NCI-H2227 (cell line): Measurements from ENCODE around the gene ACOX2.
A peak's percentile ranks its signal among the peaks of the same experiment; 100 is the strongest.

ENCODE experiments used
- DNase-seq: peaks from one replicate; lab custom pipeline; 2025; ENCODE audit not compliant: unreplicated experiment; lab: John Stamatoyannopoulos, UW

Gene ACOX2

DNA sequence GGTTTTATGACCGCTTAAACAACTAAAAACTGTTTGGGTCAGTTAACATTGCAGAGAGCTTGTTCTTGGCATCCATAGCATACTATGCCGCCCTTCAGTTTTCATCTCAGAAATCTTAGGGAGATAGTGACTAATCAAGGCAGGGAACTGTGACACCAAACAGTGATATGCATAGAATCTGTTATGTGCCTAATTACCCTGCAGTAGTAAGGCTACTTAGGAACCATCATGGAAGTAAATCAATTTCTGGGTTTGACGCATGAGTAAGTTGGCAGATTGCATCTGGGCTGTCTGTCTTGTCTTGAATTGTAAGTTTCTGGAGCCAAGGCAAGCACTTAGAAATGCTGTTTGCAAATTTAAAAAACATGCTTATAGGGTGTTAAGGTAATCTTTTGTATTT lies 22.6 kb downstream of the ACOX2 start:
- DNase-seq = no peak

DNA sequence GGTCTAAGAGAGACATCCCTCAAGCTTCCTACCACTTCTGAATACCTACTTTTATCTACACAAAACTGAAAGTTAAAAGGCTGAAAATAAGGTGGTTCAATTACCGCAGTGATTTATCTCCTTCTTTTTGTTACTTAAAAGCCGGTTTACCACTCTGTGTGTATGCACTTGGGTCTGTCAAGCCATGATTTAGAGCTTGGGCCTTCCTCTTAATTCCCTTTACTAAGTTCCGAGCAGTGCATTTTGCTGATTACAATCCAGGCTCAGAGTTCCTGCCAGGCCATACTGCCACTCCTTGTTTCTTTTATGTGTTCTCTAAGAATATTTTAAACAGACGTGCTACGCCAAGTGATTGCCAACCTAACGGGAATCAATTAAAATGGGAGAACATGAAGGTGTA lies 28.6 kb downstream of the ACOX2 start:
- peak; percentile 41 for DNase-seq

DNA sequence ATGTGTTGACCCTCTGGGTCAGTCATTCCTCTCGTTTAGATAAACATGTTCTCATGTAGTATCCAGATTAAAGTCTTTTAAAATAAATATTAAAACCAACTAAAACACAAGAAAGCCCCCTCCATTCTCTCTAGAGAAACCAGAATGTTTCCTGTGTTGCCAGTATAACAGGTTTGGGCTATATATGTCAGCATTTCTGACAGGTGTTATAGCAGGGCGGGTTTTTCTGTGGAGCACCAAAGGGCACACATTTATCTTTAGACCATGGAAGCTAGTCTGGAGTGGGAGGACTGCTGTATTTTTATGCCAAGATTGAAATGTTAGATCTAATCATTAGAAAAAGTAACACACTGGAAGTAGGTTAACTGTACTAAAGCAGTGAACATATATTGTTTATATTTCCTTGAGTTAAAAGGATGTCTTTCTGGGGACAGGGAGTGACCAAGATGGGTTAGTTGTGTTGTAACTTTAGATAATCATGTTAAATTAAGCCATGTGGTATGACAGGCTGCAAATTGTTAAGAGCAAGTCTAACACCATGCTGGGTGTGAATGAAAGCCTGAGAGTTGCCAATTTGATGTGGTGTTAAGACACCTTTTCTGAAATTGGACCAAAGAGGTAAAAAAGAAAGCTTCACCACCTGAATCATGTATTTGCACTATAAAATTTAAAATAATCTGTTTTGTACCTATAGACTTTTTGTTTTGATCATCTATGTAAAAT lies 29.5 kb downstream of the ACOX2 start:
- no peak for DNase-seq

DNA sequence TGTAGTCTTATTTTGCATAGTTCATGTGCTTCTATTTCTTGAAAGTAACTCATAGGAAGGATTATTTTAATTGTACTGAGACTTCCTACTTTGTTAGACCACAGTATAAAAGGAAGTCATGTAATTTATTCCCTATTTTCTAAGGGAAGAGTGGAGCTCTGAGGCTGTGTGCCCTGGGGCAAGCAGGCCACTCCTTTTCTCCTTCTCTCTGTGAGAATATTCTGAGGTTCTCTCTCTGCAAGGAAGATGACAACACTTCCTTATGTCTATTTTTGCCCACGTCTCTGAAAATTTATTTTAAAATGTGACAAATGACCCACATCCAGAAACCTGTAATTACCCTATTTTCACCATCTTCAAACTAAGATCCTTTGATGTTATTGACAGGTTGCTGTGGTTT lies 34.1 kb downstream of the ACOX2 start:
- peak; percentile 13 for DNase-seq

DNA sequence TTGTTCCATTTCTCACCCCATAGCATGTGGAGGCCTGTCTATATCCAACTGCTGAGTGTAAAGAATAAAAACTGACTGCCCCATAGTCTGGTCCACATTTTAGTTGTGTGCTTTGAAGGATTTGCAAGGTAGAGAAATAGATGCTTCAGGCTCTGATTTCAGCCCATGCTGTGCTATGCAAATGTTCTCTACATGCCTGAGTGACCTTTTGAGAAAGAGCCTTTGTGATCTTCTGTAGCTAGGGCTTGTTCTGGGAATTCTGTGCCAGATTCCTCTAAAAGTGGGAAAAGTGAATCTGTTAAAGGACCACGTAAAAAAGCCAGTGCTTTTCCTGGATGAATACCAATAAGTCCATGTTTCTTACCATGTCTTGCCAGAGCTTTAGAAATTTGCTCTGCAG lies 39.9 kb downstream of the ACOX2 start:
- no peak for DNase-seq

DNA sequence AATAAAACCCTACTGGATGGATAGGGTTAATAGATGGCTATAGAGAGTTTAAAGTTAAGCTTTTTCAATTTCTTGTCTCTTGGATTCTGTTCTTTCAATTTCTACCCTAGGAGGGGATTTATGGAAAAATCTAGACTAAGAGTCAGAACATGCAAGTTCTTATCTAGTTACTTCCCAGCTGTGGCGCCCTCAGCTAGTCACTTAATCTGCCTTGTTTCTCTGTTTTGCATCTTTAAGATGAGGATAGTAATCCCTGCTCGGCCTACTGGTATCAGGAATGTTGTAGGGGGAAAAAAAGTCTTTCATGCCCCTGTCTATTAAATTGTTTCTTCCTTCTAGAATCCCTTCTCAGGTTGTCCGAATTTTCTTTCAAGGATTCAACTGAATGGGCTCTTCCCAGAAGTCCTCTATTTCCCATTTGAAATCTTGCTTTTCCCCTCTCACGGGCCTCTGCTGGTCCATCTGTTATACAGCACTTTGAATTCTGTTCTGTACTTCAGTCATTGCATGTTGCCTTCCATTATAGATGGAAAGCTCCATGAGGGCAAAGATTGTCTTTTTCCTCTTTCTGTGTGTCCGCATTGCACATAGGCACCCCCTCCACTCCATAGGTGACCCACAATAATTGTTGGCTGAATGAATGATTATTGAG lies 40.7 kb downstream of the ACOX2 start:
- no peak for DNase-seq

DNA sequence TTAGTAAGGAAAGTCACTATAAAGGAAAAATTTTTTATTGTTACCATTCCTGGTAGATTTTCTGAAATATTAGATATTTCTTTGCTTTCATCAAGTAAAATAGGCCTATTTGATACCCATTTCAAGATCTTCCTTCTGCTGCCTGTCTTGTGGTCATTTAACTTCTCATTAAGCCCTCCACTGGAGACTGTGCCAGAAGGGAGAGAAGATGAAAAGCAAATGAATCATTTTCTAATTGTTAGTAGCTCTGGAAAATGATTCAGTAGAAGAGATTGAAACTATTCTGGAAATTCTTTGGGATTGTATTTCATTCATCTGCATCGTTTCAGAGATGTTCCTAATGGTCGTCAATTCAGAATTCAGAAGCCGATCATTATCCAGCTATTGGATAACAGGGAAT lies 41.9 kb downstream of the ACOX2 start:
- no peak for DNase-seq

DNA sequence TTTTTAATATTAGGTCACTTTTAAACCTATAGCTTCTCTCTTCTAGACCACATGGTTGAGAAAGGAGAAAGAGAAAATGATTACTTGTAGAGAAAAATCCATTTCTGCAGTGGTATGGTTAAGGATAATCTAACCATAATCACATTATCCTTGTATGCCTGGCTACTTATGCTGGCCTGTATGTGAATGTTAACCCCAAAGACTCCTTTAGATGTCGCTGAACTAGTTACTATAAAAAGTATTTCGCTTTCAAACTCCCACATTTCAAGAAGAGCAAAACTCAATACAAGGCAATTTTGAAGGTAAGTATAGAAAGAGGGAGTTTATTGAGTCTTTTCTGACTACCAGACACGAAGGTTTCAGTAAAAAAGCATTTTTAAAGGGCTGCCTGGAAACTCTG lies 42.9 kb downstream of the ACOX2 start:
- no peak for DNase-seq

DNA sequence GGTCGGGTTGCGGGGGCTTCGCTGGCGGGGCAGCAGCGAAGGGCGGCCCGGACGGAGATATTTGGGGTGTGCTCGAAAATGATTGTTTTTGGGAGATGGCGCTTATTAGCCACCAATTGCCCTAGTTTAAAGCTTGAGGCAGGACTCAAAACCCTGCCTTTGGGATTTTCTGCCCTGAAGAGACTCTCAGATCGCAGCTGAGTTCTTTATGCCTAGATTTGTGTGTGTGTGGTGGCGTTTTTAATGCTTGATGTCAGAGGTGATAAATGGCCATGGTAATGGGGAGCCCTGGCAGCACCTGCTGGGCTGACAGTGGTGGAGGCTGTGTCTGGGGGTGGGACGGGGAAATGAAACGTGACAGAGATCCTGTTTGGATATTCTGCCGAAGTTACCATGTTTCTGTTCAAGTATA lies 44.5 kb downstream of the ACOX2 start:
- DNase-seq = peak; percentile 18

DNA sequence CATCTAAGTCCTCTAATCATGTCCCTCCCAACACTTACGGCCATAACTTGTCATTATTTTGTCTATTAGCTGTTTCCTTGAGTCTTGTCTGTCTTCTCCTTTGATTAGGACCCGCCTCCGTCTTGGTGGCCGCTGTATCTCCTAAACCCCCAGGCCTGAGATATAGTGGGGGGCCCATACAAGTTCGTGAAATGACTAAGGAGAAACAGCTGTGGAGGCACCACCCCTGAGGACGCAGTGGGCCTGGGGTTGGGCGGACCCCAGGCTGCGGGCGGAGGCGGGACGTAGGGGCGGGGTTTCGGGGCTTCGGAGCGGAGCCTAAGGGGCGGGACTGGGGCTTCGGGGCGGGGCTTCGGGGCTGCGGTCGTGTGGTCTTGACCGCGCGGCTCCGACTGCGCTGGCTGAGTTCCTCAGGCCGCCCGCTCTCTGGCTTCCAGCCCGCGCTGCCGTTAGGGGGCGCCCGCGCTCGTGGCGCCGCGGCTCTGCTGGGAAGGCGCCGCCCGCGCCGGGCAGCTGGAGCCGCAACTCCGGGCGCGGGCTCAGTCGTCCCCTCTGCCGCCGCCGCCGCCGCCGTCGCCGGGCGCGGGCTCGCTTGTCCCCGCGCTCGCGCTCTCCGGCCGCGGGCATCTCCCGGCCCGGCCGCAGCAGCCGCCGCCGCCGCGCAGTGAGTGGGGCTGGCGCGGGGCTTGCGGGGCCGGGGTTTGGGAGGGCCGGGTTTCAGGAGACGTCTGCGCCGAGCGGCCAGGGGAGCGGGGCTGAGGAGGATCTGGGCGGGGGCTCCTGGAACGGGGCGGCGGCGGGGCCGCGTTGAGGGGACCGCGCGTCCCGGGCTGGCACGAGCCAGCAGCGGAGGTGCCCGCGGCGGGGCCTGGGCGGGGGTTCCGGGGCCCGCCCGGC lies 45.2 kb downstream of the ACOX2 start, which contains the start of gene KCTD6:
KCTD6 (plus strand) TSS at position 591 of the 897 bp plus-strand sequence. CDS start 6,660 bp downstream, outside the sequence.
- peak; percentile 94 for DNase-seq

DNA sequence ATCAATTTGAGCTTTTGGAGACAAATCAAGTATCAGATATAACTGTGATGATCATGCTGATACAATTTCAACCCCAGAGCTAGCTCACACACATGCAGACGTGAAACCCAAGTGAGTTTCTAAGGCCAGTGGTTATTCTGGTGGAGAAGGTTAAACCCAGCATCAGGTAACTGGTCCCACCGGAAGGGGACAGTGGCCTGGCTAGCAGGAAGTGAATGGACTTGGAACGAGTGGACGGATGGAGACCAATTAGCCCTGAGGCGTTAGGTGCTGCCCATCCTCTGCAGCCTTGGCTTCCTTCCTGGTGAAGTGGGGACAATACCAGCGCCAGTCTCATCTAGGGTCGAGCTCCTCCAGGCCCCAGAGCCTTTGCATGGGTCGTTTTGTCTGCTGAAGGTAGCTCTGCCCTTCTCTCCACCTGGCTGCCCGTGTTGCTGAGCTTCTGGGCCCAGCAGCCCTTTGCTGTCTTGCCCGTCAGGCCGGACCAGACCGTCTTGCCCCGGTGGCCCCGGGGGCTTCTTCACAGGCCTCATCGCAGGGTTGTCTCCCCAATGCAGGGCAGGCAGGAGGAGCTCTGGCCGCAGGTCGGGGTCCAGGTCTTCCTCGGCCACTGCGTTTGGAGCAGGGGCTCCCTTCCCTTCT lies 46.0 kb downstream of the ACOX2 start:
- no peak for DNase-seq

DNA sequence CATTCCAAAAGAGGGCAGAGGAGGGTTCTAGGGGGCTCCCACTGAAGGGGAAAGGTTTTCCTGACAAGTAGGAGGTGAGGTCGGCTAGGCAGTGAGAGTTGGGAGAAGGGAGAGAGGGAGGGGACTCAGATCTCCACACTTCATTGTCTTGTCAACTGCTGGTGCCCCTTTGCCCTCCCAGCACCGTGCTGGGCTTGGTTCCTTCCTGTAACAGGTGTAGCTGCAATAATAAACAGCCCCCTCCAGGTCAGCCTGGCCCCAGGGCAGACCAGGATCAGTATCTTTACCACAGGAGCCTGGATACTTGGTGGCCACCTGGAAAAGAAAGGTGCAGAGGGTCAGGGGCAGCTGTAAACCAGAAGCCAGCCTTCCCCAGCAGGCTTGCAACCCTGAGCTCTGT lies 48.0 kb downstream of the ACOX2 start:
- DNase-seq = no peak

DNA sequence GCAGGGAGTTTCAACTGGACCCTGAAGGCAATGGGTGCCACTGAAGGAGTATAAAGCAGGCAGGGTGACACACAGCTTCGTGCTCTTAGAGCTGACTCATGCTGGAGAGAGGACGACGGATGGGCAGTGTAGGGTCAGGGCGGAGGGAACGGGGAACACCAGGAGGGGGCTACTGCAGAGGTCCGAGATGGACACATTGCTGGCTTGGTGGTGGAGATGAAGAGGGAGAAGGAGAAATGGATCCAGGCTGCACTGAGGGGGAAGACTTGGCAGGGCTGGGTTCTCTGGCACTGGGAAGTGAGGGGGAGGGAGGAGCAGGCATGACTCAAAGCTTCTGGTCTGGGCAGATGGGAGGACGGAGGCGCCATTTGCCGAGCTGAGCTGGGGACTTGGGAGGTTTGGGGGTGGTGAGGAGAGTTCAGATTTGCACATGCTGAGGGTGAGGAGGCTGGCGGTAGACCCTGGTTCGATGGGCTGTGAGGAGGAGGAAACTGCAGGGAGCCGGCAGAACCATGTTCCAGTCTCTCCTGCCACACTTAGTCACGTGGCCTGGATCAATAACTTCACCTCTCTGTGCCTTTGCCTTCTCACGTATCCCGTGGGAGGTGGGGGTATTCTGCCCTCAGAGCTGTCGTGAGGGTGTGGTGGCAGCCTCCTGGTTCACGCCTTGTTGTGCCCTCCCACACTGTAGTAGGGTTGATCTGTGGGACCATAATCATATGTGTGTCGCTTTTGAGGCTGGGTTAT lies 49.7 kb downstream of the ACOX2 start:
- no peak for DNase-seq

DNA sequence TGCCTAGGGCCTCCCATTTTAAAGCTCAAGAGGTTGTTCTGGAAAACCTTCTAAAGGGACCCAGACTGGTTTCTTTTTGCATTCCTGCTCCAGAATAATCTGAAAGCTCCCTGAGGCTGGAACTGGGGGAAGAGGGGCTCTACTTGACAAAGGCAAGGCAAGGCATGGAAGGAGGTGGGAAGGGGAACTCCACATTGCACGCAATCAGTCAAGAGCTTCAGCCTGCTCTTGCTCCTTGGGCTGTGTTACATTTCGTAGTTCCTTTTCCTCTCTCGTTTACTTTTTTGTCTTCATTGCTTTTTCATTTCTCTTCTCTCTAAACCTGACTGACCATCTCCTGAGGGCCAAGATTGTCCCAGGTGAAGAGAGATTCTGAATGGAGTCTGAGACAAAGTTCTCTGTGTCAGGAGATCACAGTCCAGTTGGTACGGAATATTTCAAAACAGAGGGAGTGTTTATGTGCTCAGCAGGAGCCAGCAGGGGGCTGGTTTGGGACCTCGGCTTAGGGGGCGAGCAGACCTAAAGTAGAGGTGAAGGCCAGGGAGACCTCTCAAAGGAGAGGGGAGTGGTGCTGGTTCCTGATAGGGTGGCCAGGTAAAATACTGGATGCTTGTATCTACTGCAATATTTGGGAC lies 51.1 kb downstream of the ACOX2 start:
- no peak for DNase-seq

DNA sequence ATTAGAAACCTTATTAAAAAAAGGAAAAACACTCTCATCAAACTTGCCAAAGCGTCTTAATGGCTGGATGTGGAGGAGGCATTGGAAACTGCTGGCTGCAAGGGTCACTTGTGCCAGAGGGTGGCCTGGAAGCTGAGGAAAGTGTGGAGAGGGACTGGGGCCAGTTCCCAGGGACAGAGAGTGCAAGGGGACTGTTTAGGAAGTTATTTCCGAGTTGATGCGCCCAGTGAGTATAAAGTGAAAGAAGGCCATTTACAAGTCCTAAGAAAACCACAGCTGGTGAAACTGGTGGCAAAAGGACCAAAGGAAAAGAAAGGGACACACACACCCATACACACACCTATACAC lies 52.3 kb downstream of the ACOX2 start:
- DNase-seq = no peak

DNA sequence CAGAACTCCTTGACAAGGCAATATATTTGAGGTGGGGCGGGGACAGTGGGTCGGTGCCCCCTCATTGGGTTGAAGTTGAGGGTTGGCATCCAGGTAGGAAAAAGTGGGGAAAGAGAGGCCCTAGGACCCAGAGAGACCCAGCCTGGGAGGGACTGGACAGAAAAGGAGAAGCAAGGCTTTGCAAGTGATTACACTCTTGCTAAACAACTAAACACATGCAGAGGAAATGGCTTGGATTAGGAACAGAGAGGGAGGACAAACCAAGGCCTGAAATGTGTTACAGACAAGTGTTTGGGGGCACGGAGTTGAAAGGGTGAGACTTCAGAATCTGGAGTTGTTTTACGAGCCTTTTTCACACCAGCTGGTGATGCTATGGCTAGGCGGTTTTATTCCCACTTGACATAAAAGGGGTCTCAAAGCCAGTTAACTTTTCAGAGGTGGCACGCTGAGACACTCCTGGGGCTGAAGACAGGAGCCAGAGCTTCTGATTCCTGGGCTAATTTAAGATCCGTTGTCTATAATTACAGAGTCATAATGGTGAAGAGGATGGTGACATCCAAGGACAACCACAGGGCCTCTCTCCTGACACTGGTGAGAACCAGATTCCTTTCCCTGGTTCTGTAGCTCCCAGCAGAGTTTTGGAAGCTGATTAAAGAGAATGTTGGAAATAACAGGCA lies 52.8 kb downstream of the ACOX2 start:
- DNase-seq = peak; percentile 2

DNA sequence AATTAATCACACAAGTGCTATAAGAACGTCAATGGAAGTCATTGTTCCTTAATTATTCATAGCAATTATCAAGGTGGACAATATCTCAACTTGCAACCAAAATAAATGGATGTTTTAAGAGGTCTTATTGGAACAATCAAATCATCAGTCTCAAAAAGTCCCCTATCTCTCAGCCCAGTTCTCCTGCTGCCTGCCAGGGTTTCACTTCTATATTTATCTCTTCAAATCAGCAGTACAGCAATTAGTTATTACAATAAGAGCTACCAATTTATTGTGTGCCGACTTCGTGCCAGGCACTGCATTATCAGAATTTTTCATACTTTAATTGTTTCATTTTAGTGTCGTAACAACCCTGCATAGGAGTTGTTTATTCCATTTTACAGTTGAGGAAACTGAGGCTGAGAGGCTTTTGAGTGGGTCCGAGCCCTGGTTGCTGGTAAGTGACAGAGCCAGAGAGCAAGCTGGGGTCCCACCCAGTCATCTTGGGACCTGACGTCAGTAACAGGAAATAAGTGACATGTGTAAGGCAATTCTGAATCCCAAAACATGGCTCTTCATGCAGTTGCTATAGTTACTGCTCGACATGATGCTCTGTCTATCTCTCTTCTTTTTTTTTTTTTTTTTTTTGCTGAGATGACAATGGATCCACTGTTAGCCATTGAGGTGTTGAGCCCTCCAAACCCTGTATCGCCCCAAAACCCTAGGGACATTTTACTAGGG lies 53.9 kb downstream of the ACOX2 start:
- DNase-seq = peak; percentile 9

DNA sequence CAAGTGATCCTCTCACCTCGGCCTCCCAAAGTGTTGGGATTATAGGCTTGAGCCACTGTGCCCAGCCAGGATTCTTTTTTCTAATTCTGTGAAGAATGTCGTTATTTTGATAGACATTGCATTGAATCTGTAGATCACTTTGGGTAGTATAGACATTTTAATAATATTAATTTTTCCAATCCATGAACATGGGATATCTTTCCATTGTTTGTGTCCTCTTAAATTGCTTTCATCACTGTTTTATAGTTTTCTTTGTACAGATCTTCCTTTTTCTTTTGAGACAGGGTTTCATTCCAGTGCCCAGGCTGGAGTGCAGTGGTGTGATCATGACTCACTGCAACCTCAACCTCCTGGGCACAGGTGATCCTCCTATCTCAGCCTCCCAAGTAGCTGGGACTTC lies 56.7 kb downstream of the ACOX2 start:
- DNase-seq = no peak

DNA sequence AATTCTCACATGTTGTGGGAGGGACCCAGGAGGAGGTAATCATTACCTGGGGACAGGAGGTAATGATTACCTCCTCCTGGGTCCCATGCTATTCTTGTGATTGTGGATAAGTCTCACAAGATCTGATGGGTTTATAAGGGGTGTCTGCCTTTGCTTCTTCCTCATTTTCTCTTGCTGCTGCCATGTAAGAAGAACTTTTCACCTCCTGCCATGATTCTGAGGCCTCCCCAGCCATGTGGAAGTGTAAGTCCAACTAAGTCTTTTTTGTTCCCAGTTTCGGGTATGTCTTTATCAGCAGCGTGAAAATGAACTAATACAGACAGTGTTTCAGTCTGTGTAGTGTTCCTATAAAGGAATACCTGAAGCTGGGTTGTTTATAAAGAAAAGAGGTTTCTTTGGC lies 58.2 kb downstream of the ACOX2 start:
- DNase-seq = no peak
